ENCODE data around the gene TMOD2.
A peak's percentile ranks its signal among the peaks of the same experiment; 100 is the strongest.

TMOD2 gene

GRCh38 chr15:51731549-51732267 lies 19.7 kb upstream of the TMOD2 start:
- in situ Hi-C loops (cut with HindIII; ENCODE audit: low pct_ligation_motif_present, low pct_unique_long_range_greater_than_20kb, low sequenced_read_pairs), result no loop called here
- DNase-seq, result peak; percentile 57

GRCh38 chr15:51732646-51733045 lies 18.8 kb upstream of the TMOD2 start:
- in situ Hi-C loops (cut with HindIII; ENCODE audit: low pct_ligation_motif_present, low pct_unique_long_range_greater_than_20kb, low sequenced_read_pairs), result no loop called here

GRCh38 chr15:51735228-51736010 lies 16.0 kb upstream of the TMOD2 start:
- in situ Hi-C loops (cut with HindIII; ENCODE audit: low pct_ligation_motif_present, low pct_unique_long_range_greater_than_20kb, low sequenced_read_pairs), result no loop called here
- DNase-seq, result no peak

More at GRCh38 chr15:51732646-51733045, 18.8 kb upstream of the TMOD2 start:
- no peak for DNase-seq

- in situ Hi-C loops (cut with HindIII; ENCODE audit: low pct_ligation_motif_present, low pct_unique_long_range_greater_than_20kb, low sequenced_read_pairs), result no loop called here
- DNase-seq, result no peak
These were observed 15.3 kb upstream of the TMOD2 start for GRCh38 chr15:51736069-51736468.

GRCh38 chr15:51736751-51737521 lies 14.5 kb upstream of the TMOD2 start:
- peak; percentile 31 for DNase-seq
- in situ Hi-C loops (cut with HindIII; ENCODE audit: low pct_ligation_motif_present, low pct_unique_long_range_greater_than_20kb, low sequenced_read_pairs), result no loop called here

- in situ Hi-C loops (cut with HindIII; ENCODE audit: low pct_ligation_motif_present, low pct_unique_long_range_greater_than_20kb, low sequenced_read_pairs), result no loop called here
- peak; percentile 51 for DNase-seq
These were observed 13.7 kb upstream of the TMOD2 start, which contains the start of gene LYSMD2 for GRCh38 chr15:51737522-51738305. LYSMD2 (minus strand) TSS chr15:51737655; CDS start chr15:51737622, 33 bp downstream.

- in situ Hi-C loops (cut with HindIII; ENCODE audit: low pct_ligation_motif_present, low pct_unique_long_range_greater_than_20kb, low sequenced_read_pairs), result no loop called here
- no peak for DNase-seq
These were observed 12.8 kb upstream of the TMOD2 start for GRCh38 chr15:51738553-51738952.

- in situ Hi-C loops (cut with HindIII; ENCODE audit: low pct_ligation_motif_present, low pct_unique_long_range_greater_than_20kb, low sequenced_read_pairs), result no loop called here
- no peak for DNase-seq
These were observed 12.2 kb upstream of the TMOD2 start for GRCh38 chr15:51739061-51739712.

GRCh38 chr15:51749307-51749706 lies 2.1 kb upstream of the TMOD2 start:
- in situ Hi-C loops (cut with HindIII; ENCODE audit: low pct_ligation_motif_present, low pct_unique_long_range_greater_than_20kb, low sequenced_read_pairs), result no loop called here
- DNase-seq, result no peak

GRCh38 chr15:51750186-51750585 lies 1.2 kb upstream of the TMOD2 start:
- DNase-seq, result no peak
- in situ Hi-C loops (cut with HindIII; ENCODE audit: low pct_ligation_motif_present, low pct_unique_long_range_greater_than_20kb, low sequenced_read_pairs), result loop anchor here (25.0 kb wide), 1 partner anchor 88 kb away; no protein-coding TSS in a partner anchor

GRCh38 chr15:51751697-51752683 lies 593 bp downstream of the TMOD2 start:
- in situ Hi-C loops (cut with HindIII; ENCODE audit: low pct_ligation_motif_present, low pct_unique_long_range_greater_than_20kb, low sequenced_read_pairs), result loop anchor here (25.0 kb wide), 1 partner anchor 90 kb away; no protein-coding TSS in a partner anchor
- no peak for DNase-seq

- in situ Hi-C loops (cut with HindIII; ENCODE audit: low pct_ligation_motif_present, low pct_unique_long_range_greater_than_20kb, low sequenced_read_pairs), result loop anchor here (25.0 kb wide), 1 partner anchor 91 kb away; no protein-coding TSS in a partner anchor
- DNase-seq, result no peak
These were observed 1.5 kb downstream of the TMOD2 start for GRCh38 chr15:51752888-51753287.

- DNase-seq, result no peak
- in situ Hi-C loops (cut with HindIII; ENCODE audit: low pct_ligation_motif_present, low pct_unique_long_range_greater_than_20kb, low sequenced_read_pairs), result loop anchor here (25.0 kb wide), 1 partner anchor 92 kb away; no protein-coding TSS in a partner anchor
These were observed 2.9 kb downstream of the TMOD2 start for GRCh38 chr15:51754267-51754666.

- in situ Hi-C loops (cut with HindIII; ENCODE audit: low pct_ligation_motif_present, low pct_unique_long_range_greater_than_20kb, low sequenced_read_pairs), result loop anchor here (25.0 kb wide), 1 partner anchor 93 kb away; no protein-coding TSS in a partner anchor
- DNase-seq, result no peak
These were observed 4.4 kb downstream of the TMOD2 start for GRCh38 chr15:51755790-51756189.

GRCh38 chr15:51756482-51756881 lies 5.1 kb downstream of the TMOD2 start:
- in situ Hi-C loops (cut with HindIII; ENCODE audit: low pct_ligation_motif_present, low pct_unique_long_range_greater_than_20kb, low sequenced_read_pairs), result loop anchor here (25.0 kb wide), 1 partner anchor 94 kb away; no protein-coding TSS in a partner anchor
- no peak for DNase-seq

- DNase-seq, result no peak
- in situ Hi-C loops (cut with HindIII; ENCODE audit: low pct_ligation_motif_present, low pct_unique_long_range_greater_than_20kb, low sequenced_read_pairs), result loop anchor here (25.0 kb wide), 1 partner anchor 95 kb away; no protein-coding TSS in a partner anchor
These were observed 6.1 kb downstream of the TMOD2 start for GRCh38 chr15:51757450-51757849.

Data from ACHN (cell line).